ENCODE results near the gene GALNT8. TPM values are rescaled to one million over a fixed set of nuclear protein-coding genes. Genes with fewer than 3 reads are reported as not detected.
A peak's percentile ranks its signal among the peaks of the same experiment; 100 is the strongest.

GALNT8 gene
- total RNA-seq, 2 donors from 2014 or later: 2.8 to 11.2 TPM

DNA sequence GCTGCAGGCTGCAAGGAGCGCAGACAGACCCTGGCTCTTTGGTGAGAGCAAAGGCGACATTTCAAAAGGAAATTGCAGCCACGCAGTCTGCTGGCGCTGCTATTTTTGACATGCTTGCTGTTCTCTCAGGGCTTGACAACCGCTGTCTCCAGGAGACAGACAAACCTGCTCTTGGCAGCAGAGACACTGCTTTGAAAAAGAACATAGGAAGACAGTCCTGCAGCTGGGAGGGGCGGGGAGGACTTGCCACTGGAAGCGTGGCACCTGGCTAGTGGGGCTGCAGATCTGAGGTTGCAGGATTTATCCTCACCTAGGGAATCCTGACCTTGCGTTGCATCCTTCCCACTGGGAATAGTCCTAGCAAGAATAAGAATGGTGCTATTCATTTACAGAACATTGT lies 97.7 kb downstream of the GALNT8 start:
- Mint-ChIP-seq H3K36me3 (ENCODE audit: low read depth) (no peaks in the 10 kb centered on the region), H3K4me1 (no peaks in the 10 kb centered on the region), H3K27me3 (ENCODE audit: insufficient read depth) (peaks cover 15% of the 10 kb centered on the region), H3K27ac (no peak overlapping the region), H3K4me3 (no peak overlapping the region), H3K9me3 (no peaks in the 10 kb centered on the region)
- Histone ChIP-seq H3K9me3 (ENCODE audit: control insufficient read depth, low read length) (no peaks in the 10 kb centered on the region), H3K4me1 (ENCODE audit: control insufficient read depth, insufficient read depth, low read length) (no peaks in the 10 kb centered on the region), H3K27me3 (ENCODE audit: control insufficient read depth, insufficient read depth, low read length, poor library complexity, severe bottlenecking) (peaks cover 13% of the 10 kb centered on the region), H3K4me3 (ENCODE audit: low read length) (no peak overlapping the region), H3K9ac (ENCODE audit: extremely low read depth, low read length, poor library complexity, severe bottlenecking) (no peak overlapping the region), H3K36me3 (ENCODE audit: control insufficient read depth, insufficient read depth, low read length) (no peaks in the 10 kb centered on the region), H3K27ac (ENCODE audit: low read depth, low read length) (peak overlapping the region; percentile 53)
- DNase-seq: no peak
- 87 to 88% methylated on average over 8 of the region's 8 CpGs for WGBS, 2 experiments (ENCODE audit: insufficient coverage in 1 of 2, insufficient read length in 1 of 2)
- TF ChIP-seq, protein P1, sequence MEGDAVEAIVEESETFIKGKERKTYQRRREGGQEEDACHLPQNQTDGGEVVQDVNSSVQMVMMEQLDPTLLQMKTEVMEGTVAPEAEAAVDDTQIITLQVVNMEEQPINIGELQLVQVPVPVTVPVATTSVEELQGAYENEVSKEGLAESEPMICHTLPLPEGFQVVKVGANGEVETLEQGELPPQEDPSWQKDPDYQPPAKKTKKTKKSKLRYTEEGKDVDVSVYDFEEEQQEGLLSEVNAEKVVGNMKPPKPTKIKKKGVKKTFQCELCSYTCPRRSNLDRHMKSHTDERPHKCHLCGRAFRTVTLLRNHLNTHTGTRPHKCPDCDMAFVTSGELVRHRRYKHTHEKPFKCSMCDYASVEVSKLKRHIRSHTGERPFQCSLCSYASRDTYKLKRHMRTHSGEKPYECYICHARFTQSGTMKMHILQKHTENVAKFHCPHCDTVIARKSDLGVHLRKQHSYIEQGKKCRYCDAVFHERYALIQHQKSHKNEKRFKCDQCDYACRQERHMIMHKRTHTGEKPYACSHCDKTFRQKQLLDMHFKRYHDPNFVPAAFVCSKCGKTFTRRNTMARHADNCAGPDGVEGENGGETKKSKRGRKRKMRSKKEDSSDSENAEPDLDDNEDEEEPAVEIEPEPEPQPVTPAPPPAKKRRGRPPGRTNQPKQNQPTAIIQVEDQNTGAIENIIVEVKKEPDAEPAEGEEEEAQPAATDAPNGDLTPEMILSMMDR (conservative IDR thresholded peaks at IDR 0.05): no peak

GRCh38 chr12:4819654-4820053 lies 99.5 kb downstream of the GALNT8 start:
- WGBS, 2 experiments (ENCODE audit: insufficient coverage in 1 of 2, insufficient read length in 1 of 2): 93 to 100% methylated on average over 3 to 7 of the region's 7 CpGs
- Mint-ChIP-seq H3K9me3 (no peaks in the 10 kb centered on the region), H3K27ac (no peak overlapping the region), H3K4me3 (no peak overlapping the region), H3K36me3 (ENCODE audit: low read depth) (no peaks in the 10 kb centered on the region), H3K27me3 (ENCODE audit: insufficient read depth) (peaks cover 15% of the 10 kb centered on the region), H3K4me1 (no peaks in the 10 kb centered on the region)
- peaks cover 22% of the 10 kb centered on the region for H3K27me3 ChIP-seq (ENCODE audit: control insufficient read depth, insufficient read depth, low read length, poor library complexity, severe bottlenecking)
- H3K4me3 ChIP-seq (ENCODE audit: low read length): no peak overlapping the region
- TF ChIP-seq, protein P1 (conservative IDR thresholded peaks at IDR 0.05): no peak
- H3K9me3 ChIP-seq (ENCODE audit: control insufficient read depth, low read length): no peaks in the 10 kb centered on the region
- DNase-seq: no peak
- no peaks in the 10 kb centered on the region for H3K4me1 ChIP-seq (ENCODE audit: control insufficient read depth, insufficient read depth, low read length)
- H3K9ac ChIP-seq (ENCODE audit: extremely low read depth, low read length, poor library complexity, severe bottlenecking): no peak overlapping the region
- no peaks in the 10 kb centered on the region for H3K36me3 ChIP-seq (ENCODE audit: control insufficient read depth, insufficient read depth, low read length)
- no peak overlapping the region for H3K27ac ChIP-seq (ENCODE audit: low read depth, low read length)

GRCh38 chr12:4820971-4821370 lies 100.8 kb downstream of the GALNT8 start:
- no peak overlapping the region for H3K4me3 Mint-ChIP-seq
- peaks cover 25% of the 10 kb centered on the region for H3K27me3 ChIP-seq (ENCODE audit: control insufficient read depth, insufficient read depth, low read length, poor library complexity, severe bottlenecking)

More at GRCh38 chr12:4820971-4821370, 100.8 kb downstream of the GALNT8 start:
- Histone ChIP-seq H3K27ac (ENCODE audit: low read depth, low read length) (no peak overlapping the region), H3K9me3 (ENCODE audit: control insufficient read depth, low read length) (no peaks in the 10 kb centered on the region), H3K4me1 (ENCODE audit: control insufficient read depth, insufficient read depth, low read length) (no peaks in the 10 kb centered on the region), H3K4me3 (ENCODE audit: low read length) (no peak overlapping the region), H3K36me3 (ENCODE audit: control insufficient read depth, insufficient read depth, low read length) (no peaks in the 10 kb centered on the region), H3K9ac (ENCODE audit: extremely low read depth, low read length, poor library complexity, severe bottlenecking) (no peak overlapping the region)
- TF ChIP-seq, protein P1 (conservative IDR thresholded peaks at IDR 0.05): no peak
- no peak for DNase-seq
- no peaks in the 10 kb centered on the region for H3K4me1 Mint-ChIP-seq
- H3K9me3 Mint-ChIP-seq: no peaks in the 10 kb centered on the region
- 94 to 96% methylated on average over 5 to 9 of the region's 9 CpGs for WGBS, 2 experiments (ENCODE audit: insufficient coverage in 1 of 2, insufficient read length in 1 of 2)
- peaks cover 13% of the 10 kb centered on the region for H3K27me3 Mint-ChIP-seq (ENCODE audit: insufficient read depth)
- H3K27ac Mint-ChIP-seq: no peak overlapping the region
- no peaks in the 10 kb centered on the region for H3K36me3 Mint-ChIP-seq (ENCODE audit: low read depth)

Other genes starting within 250 kb of the GALNT8 start
- 10 to 100 TPM; 58.3 to 77.8 TPM for gene RAD51AP1, start 181.5 kb upstream of the GALNT8 start, total RNA-seq
- gene DYRK4, start 158.2 kb upstream of the GALNT8 start, total RNA-seq: 10 to 100 TPM; 10.9 to 16.6 TPM
- gene AKAP3, start 71.3 kb upstream of the GALNT8 start, total RNA-seq: 1 to 10 TPM in 1 of 2 donors, under 1 TPM in 1; 0.69 to 3.4 TPM
- gene NDUFA9, start 71.3 kb upstream of the GALNT8 start, total RNA-seq: 100 to 1,000 TPM in 1 of 2 donors, 10 to 100 TPM in 1; 55.3 to 158 TPM
- gene KCNA1, start 189.5 kb downstream of the GALNT8 start, total RNA-seq: not detected